NCI-H510A treated with DMSO at 0.1 percent for 48 hours (cell line): ENCODE measurements around the gene SEMA6B.

Source experiments
- DNase-seq: peaks from one replicate; lab custom pipeline; 2025; lab: John Stamatoyannopoulos, UW

SEMA6B gene

DNA sequence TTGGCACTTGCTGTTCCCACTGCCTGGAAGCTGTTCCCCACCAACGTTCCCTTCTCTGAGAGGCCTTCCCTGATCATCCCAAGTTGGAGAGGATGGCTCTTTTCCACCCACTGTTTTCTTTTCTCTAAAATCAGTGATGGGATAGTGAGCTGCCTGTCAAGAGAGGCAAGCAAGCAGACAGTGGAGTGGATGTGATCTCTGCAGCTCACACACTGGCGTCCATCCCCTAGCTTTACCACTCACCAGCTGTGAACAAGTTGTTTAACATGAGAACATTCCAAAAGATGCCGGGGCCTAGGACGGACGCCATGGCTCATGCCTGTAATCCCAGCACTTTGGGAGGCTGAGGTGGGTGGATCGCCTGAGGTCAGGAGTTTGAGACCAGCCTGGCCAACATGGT, 28.0 kb upstream of the SEMA6B start:
- DNase-seq = no peak

DNA sequence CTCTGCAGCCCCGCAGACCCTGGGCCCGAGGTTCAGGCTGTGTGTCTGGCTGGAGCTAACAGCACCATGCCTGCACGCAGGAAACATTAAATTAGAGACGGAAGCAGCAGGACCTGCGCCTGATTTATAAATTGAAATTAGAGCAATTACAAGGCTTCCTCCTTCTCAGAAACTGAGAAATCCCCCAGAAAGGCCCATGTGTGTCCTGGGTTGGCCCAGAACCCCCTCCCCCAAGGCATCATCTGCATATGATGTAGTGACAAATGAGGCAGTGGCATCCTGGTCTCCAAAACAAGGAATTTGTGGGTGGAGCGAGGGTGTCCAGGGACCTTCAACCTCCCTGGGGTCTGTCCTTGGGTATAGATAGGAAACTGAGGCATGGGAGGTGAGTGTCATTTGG, 27.2 kb upstream of the SEMA6B start:
- no peak for DNase-seq

DNA sequence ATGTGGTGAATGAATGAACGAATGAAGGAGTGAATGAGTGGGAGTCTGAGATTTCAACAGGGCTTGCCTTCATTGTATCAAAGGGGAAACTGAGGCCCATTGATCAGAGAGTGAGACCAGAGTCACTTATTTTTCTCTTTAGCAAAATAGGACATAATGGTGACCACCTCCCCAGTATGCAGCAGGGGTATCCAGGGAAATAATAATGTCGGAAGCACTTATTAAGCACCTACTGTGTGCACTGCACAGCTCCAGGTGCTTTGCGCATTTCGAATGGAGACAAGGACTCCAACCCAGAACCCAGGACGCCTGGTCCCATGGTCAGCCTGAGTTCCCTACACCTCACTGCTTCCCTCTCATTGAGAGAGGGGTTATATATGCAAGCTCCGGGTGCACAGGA, 26.8 kb upstream of the SEMA6B start:
- no peak for DNase-seq

DNA sequence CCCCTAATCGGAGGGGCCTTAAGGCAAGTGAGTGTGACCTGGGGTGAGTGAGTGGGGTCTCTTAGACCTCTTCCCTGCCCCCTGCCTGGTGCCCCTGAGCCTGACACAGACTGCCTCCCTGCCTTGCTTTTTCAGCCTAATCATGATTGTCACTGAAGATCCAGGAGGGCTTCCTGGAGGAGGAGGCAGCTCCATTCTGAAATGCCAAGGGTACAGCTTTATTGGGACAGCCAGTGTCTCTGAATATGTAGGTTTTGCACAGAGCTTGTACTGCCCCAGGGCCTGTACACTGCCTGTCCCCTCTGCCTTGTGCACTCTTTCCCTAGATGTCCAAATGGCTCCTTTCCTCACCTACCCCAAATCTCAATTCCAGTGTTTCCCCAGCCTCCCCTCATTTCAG, 26.1 kb upstream of the SEMA6B start:
- no peak for DNase-seq

DNA sequence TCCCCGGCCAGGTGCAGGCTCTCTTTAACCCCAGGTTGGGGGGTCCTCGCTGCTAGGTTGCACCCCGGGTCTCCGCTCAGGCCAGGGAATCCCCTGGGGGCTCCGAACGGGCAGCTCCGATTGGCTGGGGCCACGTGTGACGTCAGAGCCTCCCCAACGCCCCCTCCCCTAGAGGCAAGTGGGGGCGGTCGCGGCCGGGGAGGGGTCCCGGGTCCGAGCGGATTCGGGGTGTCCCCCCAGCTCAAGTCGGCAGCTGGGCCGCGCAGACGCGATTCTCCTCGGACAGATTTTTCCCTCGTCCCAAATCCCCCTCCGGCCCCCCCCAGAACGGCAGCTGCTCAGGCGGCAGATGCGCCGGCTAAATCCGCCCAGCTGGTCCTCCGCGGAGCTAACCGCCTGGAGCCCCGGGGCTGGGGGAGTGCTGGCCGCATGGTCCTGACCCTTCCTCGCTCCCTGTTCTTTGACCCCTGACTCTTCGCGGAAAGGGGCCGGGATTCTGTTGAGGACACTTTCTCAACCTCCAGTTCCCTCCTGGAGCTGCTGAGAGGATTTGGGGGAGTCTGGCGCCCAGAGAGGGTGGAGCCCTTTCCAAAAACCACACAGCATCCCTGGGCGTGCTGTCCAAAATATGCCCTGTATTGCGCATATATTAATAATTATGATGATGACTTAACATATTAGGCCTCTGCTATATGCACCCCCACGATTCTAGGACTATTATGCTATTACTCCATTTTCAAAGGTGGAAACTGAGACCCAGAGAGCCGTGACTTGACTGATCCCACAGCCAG, 25.4 kb upstream of the SEMA6B start:
- DNase-seq = peak; percentile 35

DNA sequence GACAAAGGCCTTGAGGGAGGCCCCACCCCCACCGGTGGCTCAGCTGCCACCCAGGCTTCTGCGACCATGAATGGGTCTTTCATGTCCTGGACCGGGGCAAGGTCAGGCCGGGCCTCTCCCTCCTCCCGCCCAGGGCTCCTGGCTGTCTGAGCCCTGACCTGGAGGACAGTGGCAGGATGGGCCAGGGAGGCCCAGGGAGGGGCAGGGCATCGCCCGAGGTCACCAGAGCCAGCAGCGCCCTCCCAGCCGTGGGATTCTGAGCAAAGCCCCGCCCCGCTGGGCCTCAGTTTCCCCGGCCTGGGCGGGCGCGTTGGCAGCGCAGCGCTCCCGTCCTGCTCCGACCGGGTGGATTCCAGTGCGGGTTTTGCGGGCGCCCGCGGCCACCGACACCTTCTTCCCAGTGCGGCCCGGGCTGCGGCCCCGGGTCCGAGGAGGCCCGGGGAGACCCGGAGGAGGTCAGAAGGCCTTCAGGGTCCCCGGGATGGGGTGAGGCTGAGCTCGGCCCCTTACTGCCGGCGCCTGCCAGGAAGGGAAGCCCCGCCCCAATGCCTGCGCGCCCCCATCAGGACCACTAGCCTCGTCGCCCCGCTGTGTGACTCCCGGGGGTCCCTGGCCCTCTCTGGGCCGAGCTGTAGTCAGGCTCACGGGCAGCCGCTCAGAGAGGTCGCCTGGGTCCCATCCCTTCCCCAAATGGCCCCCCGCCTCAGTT, 24.6 kb upstream of the SEMA6B start:
- DNase-seq = peak; percentile 30

DNA sequence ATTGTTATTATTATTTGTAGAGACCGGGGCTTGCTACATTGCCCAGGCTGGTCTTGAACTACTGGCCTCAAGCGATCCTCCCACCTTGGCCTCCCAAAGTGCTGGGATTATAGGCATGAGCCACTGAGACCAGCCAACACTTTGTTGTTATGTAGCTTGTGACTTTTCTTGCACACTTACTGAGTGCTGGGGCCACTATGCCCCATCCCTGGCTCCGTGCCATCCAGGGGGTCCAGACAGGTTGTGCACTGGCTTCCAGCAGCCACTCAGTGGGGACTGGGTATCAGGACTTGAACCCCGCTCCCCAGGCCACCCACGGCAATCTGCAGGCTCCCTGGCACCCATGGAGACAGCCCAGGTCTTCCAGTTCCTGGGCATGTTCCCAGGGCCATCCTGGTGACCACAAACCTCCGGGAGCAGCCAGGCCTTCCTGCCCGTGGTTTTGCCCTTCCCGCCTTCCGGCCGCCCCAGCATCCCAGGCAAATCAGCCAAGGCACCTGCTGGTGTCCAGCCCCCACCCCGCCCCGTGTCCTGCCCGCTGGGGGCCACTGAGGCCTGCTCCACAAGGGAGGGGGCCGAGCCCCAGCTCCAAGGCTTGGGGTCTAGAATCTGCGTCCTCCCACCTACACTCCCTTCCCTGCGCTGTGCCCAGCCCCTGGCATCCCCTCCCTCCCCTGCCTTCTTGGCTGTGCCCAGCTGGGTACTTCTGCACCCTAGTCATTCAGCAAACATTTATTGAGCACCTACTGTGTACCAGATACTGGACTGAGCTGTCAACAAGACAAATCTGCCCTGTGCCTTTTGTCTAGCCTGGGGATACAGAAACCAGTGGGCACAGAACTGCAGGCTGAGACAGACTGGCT, 23.7 kb upstream of the SEMA6B start:
- DNase-seq = no peak

DNA sequence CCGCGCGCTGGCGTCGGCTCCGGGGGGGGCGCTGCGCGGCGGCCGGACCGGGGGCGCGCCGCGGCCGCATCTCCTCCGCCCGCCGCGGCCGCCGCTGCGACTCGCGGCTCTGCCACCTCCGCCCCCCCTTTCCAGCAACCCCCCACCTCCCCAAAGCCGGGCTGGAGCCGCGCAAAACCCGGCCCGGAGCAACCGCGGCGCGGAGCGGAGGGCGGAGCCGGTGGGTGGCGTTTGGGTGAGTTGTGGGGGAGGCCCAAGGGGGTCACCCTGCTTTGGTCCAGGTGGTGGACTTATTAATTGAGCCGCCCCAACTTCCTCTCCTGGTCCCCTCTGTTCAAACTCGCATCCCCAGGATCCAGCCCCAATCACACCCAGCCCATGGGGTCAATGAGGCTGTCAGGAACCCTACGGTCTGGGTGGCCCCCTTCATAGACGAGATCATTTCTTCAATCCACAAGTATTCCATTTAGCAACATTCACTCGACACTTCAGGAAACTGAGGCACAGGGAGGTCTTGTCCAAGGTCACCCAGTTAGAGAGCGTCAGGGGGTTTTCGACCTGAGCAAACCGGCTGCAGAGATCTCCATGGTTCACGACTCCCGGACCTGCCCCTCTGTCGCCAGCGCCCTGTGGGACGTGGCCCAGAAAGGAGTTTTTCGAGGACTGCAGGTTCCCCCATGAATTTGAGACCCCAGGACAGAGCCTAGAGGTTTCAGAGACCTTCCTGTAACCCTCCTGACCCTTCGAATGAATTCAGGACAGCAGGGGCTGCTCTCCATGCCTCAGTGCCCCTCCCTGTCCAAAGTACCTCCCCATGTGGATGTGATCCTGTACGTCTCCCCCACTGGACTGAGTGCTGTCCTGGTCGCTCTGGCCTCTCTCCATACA, 22.4 kb upstream of the SEMA6B start:
- peak; percentile 16 for DNase-seq

DNA sequence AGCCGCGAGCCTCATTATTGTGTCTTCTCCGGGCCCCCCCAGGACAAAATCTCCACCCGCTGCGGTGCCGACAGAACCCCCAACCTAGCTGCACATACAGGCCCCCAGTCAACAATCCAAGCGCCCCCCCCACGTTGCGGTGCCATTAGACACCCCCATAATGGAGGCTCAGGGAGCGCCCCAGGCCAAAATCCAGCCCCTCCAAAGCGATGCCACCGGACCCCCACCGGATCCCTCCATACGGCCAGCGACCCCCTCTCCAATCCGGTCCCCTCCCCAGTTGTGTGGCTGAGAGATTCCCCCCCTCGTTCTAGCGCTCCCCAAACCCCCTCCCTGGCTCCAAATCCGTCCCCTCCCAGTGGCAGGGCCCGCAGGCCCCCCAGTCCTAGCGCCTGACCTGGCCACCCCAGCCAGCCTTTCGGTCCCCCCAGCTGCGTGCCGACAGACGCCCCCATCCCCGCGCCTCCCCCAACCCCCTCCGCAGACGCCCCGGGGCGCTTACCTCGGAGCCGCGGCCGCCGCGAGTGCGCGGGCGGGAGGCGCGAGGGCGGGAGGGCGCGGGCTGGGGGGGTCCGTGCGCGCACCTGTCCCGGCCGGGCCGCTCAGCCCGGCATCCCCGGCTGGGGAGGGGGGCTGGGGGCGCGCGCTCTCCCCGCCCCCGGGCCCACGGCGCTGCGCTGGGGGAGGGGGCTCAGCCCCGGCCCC, 21.6 kb upstream of the SEMA6B start:
- no peak for DNase-seq

DNA sequence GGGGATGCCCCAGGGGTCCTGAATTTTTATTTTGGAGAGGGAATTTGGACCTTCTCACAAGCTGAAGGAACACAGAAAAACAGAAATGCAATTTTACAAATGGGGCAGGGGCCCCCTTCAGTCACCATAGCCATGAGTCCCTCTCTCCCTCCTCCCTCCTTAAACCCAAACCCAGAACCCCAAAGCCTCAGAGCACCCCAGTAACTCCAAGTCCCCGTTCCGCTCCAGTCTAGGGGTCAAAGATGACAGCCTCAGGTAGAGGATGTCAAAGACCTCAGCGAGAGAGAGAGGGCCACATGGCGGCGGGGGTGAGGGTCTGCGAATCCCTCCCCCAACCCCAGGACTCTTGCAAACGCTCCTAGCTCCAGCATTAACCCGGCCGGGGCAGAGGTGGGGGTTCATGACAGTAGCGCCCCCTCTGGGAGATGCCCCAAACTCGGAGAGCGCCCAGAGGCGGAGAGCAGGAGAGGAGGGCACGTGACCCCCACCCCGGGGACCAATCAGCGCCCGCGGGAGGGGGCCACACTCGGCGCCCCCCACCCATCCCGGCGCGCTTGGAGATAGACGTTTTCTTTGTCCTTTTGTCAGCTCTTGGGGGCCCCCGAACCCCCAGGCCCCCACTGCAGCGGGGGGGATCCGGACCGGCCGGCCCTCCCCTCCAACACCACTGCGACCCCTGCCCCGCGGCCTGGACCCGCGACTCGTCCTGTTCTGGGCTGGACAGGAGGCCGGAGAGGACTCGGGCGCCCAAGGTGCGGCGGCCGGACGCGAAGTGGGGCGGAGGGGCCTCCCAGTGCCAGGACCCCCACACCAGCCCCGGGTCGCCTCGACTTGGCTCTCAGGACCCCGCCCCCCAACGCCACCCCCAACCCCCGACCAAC, 20.8 kb upstream of the SEMA6B start:
- DNase-seq = no peak

DNA sequence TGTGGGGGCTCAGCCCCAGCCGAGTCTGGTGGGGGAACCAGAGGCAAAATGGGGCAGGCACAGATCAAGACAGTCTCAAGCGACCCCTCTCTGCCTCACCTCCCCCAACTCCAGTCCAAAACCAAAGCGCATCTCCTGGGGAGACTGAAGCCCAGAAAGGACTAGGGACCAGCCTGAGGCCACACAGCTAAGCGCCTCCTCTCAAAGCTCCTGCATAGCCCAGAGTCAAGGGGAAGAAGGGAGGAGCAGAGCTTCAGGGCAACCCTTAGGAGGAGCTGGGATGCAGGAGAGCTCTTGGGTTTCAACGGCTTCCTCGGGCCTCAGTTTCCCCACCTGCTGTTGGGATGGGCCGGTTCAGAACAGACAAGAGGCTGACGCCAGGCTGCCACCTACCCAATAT, 19.9 kb upstream of the SEMA6B start:
- DNase-seq = no peak

DNA sequence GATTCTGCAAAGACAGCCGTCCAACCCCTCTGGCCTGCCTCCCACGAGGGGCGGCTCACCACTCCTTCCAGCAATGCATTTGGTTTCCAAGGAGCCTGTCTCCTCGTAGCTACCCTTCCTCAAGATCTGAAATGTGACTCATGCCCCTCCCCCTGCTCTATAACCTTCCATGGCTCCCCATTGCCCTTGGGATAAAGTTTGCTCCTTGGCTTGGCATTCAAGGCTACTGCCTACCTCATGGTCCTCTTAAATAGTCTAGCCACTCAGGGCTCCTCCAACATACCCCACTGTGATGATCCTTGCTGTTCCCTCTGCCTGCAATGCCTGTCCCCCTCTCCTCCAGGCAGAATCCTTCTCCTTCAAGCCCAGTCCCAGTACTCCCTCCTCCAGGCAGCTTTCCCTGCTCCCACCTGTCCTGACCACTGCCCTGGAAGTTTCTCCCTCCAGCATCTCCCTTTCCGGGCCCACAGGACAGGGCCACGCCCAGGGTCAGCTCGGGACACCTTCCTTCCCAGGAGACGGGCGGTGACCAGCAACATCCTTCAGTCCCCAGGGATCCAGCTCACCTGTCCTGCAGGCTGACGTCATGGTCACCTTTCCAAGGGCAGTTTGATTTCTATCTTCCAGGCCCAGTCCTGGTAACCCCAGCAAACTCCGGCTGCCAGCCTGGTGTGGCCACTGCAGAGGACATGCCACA, 19.2 kb upstream of the SEMA6B start:
- DNase-seq = no peak

DNA sequence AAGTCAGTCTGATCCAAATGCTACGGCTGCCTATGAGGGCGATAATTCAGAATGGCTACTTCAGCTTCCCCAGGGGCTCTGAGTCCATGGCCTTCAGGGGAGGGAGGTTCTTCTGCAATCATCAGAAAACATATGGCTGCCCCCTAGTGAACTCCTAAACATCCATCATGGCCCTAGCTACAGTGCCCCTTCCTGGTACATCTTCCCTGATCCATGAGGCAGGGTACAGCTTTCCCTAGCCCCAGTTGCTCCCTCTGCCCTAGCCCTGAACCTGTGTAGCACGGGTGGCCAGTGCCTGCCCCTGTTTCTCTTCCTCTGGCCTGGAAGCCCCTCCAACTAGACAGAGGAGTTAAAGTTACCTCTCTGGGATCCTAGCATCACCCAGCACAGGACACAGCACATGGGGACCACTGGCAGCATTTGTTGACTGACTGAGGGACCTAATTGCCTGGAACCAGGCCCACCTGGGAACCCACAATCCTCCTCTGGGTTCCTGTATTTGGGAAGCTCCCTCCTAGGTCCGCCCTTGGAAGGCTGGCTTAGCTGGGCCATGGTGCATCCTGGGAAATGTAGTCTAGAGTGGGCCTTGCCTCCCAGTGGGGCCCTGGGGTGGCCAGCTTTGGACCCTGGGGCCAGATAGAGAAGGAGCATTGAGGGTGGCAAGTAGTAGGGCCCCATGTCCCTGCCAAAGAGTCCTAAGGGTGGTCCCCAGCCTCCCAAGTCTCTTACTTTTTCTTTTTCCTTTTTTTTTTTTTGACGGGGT, 17.7 kb upstream of the SEMA6B start:
- DNase-seq = no peak

DNA sequence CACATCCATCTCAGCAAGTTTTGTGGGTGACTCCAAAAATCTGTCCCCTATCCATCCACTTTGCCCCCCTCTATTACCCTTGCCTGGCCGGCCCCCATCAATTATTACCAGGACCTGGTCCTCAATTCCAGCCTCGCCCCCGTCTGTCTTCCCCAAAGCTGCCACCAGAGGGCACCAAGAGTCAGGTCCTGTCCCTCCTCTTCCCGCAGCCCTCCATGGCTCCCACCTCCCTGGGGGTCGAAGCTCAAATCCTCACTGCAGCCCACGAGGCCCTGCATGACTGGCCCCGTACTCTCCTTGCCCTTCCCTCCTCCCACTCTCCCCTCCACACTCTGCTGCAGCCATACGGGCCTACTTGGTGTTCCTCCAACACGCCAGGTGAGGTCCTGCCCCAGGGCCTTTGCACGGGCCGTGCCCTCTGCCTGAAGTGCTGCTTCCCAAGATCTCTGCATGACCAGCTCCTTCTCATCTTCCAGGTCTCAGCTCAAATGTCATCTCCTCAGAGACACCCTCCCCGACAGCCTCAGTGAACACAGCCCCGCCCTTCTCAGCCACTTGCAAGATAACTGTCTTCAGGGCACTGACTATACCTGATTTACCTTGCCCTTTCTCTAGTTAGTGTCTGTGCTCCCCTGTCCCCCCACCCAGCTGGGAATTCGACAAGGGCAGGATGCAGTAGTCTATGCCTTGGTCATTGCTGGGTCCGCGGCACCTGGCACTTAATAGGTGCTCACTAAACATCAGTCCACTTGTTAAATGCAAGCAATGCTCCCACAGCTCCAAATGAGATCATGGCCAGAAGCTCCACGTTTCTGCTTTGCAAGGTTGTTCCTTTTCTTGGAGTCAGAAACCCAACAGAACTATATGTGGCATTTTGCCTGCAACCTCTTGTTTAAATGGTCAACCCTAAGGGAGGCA, 16.8 kb upstream of the SEMA6B start:
- DNase-seq = peak; percentile 36

DNA sequence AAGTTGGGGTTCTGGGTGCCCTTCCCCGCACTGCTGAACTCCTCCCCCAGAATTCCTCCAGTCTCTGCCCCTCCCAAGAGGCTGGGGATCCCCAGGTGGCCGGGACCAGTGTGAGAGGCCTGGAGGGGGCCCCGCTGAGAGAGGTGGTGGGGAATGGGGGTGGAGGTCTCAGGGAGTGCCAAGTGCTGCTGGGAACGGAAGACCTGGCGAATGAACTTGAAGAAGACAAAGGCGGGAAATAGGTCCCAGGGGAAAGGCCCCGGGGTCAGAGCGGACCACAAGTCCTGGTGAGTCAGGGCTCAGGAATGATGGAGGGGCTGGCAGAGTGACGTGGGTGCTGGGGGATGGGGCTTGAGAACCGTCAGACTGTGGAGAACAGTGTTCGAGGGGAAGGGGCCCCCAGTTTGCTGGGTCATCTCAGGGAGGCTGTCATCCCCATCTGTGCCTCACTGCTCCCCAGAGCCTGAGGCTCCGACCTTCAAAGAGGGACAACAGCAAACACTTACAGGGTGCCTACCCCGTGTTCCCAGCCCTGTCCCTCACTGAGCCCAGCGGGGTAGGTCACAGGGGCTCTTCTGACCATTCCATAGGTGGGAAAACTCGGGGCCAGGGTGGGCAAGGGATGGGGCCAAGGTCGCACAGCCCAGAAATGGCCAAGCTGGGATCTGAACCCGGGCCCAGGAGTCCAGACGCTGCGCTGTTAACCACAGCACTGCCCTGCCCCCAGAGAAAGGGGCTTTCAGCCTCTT, 16.0 kb upstream of the SEMA6B start:
- no peak for DNase-seq

DNA sequence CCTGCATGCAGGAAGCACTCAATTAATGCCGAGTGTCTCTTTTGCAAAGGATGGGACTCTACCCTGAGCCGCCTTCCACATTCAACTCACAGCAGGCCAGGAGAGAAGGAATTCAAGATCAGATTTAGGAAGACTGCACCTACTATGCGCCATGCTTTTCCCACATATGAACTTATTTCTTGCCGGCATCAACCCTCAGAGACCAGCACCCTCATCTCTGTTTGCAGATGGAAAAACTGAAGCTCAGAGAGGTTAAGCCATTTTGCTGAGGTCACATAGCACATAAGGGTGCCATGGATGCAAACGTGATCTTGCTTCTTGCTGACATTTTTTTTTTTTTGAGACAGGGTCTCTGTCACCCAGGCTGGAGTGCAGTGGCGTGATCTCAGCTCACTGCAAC, 14.2 kb upstream of the SEMA6B start:
- no peak for DNase-seq
